Activated T-cell treated with anti-CD3 and anti-CD28 coated beads for 4 hours (primary cell): Measurements from ENCODE around the gene ERBIN.
"Not testable (repeated sequence)": the region's sequence is repeated elsewhere in the genome, so short reads cannot be mapped to it uniquely, and the experiment has no call there.

Experiments used
- DNase-seq: peaks from one replicate; pipeline ENCODE4 v3.0.0-alpha.2; 2020

Gene ERBIN

DNA sequence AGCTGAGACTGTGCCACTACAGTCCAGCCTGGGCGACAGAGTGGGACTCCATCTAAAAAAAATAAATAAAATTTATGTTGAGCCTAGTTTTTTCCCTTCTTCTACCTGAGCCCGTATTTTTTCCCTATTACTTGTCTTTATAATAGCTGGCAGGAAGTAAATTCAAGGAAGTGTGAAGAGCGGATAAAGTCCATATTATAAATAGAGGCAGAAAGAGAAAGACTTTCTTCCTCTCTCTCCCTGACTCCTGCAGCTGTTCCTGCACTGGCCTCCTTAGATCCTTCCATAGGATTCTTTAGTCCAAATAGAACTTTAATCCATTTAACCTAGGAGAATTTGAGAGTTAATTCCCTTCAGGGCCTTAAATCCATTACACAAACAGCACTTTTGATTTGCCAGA, 10.3 kb upstream of the ERBIN start:
- DNase-seq: no peak

DNA sequence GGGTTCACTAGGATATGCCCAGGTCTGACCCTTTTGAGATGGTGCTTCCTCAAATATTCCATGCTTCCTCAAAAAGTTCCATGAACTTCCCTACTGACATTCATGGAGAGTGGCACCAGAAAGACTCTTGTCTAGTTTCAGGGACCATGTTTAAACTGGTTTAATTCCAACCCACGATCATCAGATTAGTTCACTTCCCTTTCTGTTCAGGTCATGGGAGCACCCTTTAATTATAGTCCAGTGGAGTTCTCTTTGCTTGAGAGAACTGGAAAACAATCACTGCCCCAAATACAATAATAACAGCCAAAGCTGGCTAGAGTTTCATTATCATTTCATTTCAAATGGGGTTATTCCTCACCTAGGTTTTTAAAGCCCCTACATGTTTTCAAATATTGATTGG, 9.7 kb upstream of the ERBIN start:
- no peak for DNase-seq

GRCh38 chr5:65919773-65920172, 6.6 kb upstream of the ERBIN start:
- DNase-seq: no peak

DNA sequence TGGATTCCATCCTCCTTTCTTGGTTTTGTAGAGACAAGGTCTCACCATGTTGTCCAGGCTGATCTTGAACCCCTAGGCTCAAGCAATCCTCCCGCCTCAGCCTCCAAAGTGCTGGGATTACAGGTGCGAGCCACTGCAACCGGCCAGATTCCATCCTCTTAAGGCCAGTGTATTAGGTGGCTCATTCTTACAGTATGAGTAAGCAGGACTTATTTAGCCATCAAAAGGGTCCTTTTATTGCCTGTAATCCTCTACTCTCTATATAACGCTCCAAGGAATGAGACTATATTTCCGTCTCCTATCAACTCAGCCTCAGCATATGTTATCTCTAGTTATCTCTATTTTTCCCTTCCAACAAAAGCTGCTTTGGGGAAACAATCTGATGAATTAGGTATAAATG, 3.0 kb upstream of the ERBIN start:
- no peak for DNase-seq

GRCh38 chr5:65924366-65925043, 1.9 kb upstream of the ERBIN start:
- peak; percentile 1 for DNase-seq

DNA sequence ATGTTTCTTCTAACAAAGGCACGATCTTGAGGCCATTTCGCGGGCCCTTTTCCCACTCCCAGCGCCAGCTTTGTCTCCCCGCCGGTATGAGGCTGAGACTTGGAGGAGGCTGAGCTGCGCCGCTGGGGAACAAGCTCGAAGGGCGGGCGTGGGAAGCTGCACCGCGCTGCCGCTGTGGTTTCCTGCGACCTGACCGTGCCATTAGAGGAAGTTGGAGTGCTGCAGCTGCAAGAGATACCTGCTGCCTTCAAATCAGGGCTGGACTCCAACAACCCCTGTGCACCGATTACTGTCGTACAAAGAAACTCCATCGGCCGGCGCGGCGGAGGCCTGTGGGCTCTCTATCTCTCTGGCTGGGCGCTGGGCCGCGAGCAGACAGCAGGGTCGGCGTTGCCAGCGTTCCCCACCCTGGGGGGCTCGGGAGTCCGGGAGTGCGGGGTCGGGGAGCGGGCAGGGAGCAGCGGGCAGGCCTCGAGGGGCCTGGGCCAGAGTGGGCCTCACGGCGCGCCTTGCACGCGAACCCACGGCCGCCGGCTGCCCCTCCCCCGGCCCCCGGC, 1.3 kb upstream of the ERBIN start:
- peak; percentile 63 for DNase-seq

GRCh38 chr5:65925601-65926275, 637 bp upstream of the ERBIN start:
- peak; percentile 55 for DNase-seq

- no peak for DNase-seq
These were observed 518 bp downstream of the ERBIN start for GRCh38 chr5:65926893-65927292.

- DNase-seq: peak; percentile 7
These were observed 1.3 kb downstream of the ERBIN start for GRCh38 chr5:65927503-65928321.

DNA sequence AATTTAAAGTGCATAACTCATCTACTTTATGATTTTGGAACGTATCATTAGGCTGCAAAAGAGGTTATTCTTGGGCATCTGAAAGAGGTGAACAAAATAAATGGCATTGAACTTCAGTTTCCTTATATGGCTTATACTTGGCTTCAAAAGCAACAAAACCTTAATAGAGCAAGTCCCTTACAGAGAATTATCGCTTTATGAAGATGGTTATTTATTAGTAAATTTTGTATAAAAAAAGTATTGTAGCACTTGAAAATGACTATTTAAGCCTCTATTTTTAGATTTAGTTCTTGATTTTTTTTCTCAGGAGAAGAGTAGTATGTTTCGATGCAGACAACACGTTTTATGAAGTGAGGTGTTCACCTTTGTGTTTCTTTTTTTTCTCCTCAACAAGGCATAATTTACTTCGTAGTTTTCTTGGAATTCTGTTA, 2.0 kb downstream of the ERBIN start:
- no peak for DNase-seq

DNA sequence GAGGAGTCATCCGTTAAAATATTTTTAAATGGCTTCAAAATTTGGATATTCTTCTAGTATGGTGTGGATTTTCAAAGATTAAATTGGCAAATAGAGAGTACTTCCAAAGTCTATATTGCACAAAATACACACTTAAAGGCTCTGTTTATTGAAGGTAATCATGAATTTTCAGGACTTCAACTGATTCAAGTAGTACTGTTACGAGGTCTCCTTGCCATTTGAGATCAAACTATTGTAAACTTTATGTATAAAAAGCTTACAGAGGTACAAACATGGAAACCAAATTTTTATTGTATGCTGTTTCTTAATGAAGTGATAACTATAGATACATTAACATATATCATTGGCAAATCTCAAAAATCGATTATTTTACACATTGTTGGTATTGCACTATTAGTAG, 2.5 kb downstream of the ERBIN start:
- DNase-seq: no peak

DNA sequence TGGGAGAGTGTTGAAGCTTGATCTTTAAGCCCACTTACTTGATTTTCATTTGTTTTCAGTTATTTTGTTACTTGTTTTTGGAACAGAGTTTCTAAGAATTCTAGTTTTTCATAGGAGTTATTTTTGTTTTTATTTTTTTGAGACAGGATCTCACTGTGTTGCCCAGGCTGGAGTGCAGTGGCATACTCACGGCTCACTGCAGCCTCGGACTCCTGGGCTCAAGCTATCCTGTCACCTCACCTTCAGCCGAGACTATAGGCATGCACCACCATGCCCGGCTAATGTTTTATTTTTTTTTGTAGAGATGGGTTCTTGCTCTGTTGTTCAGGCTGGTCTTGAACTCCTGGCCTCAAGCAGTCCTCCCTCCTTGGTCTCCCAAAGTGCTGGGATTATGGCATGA, 6.3 kb downstream of the ERBIN start:
- DNase-seq: no peak

DNA sequence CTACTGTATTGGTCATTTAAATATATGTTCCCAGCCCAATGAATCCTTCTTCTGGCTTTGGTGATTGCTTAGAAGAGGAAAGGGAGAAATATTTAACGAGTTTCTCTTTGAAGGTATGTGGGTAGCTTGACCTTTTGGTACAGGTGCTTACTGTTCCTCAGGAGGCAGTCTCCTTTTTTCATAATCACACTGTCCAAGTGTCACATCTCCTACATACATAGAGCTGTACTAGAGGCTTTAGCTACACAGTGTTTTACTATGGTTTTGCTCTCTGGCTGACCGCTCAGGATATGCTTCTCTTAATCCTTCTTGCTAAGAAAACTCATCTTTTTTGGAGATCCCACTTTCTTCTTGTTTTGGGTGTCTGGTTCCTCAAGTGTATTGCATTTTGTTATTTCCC, 6.9 kb downstream of the ERBIN start:
- no peak for DNase-seq

- no peak for DNase-seq
These were observed 11.9 kb downstream of the ERBIN start for GRCh38 chr5:65938256-65938655.

GRCh38 chr5:65943771-65944170, 17.4 kb downstream of the ERBIN start:
- no peak for DNase-seq

- no peak for DNase-seq
These were observed 19.9 kb downstream of the ERBIN start for GRCh38 chr5:65946198-65946745.

DNA sequence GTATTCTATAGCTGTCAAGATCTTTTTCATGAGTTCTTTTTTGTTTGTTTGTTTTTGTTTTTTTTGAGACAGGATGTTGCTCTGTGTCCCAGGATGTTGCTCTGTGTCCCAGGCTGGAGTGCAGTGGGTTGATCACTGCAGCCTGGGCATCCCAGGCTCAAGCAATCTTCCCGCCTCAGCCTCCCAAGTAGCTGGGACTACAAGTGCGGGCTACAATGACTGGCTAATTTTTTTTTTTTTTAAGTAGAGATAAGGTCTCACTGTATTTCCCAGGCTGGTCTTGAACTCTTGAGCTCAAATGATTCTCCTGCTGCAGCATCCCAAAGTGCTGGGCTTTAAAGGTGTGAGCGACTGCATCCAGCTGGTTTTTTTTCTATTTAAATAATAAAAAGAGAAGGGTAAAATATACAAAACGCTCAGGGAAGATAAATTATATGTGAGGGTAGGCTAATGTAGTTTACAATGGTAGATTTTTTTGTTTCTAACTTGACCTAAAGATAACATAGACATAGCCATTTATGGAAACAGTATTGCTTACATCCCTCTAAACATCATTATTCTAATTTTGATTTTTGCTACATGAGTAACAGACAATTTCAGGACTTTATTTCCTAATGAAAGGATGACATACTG, 21.9 kb downstream of the ERBIN start:
- DNase-seq: no peak

GRCh38 chr5:65951330-65951729, 25.0 kb downstream of the ERBIN start:
- DNase-seq: no peak

- no peak for DNase-seq
These were observed 25.9 kb downstream of the ERBIN start for GRCh38 chr5:65952259-65952658.

GRCh38 chr5:65954200-65954599, 27.8 kb downstream of the ERBIN start:
- no peak for DNase-seq

DNA sequence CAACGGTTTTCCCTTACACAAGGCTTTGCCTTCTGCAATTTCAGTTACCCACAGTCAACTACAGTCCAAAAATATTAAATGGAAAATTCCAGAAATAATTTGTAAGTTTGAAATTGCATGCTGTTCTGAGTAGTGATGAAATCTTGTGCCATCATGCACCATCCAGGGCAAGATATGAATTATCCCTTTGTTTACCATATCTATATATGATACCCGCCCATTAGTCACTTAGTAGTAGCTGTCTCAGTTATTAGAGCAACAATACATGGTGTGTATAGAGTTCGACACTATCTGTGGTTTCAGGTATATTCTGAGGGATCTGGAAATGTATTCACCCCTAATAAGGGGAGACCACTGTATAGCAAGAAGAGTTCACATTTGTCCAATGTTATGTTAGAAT, 29.4 kb downstream of the ERBIN start:
- no peak for DNase-seq

GRCh38 chr5:65957703-65958102, 31.3 kb downstream of the ERBIN start:
- DNase-seq: not testable (repeated sequence)

- no peak for DNase-seq
These were observed 35.3 kb downstream of the ERBIN start for GRCh38 chr5:65961633-65962032.
